ENCODE measurements around the gene ATP1A2. TPM values are rescaled to one million over a fixed set of nuclear protein-coding genes. Genes with fewer than 3 reads are reported as not detected.
A peak's percentile ranks its signal among the peaks of the same experiment; 100 is the strongest.

ATP1A2 gene
- total and polyA plus RNA-seq, 2 of the 8 experiments (the other 6 are each of a cell fraction or from before 2014, with no cell fraction given) = 39.7 to 40.8 TPM

- Histone ChIP-seq H3K9me3 (ENCODE audit: insufficient read depth in 2 of 2, low read depth in 1 of 2, low read length in 1 of 2) (no peaks in the 10 kb centered on the region; a peak in 1 of 4 replicates), H3K18ac (ENCODE audit: extremely low read depth, low read length) (no peak overlapping the region), H2AK5ac (ENCODE audit: low read depth, low read length) (no peak overlapping the region), H4K8ac (ENCODE audit: extremely low read depth, insufficient read depth, low read length) (no peak overlapping the region), H3K23me2 (ENCODE audit: low read depth, low read length) (peaks cover 8% of the 10 kb centered on the region), H3K27me3 (replicated peaks in 1 of 4; ENCODE audit: control insufficient read depth in 3 of 4, extremely low read depth in 1 of 4, insufficient read depth in 3 of 4, low read length in 3 of 4) (no peaks in the 10 kb centered on the region), H3K4me2 (ENCODE audit: insufficient read depth in 1 of 2, low read depth in 2 of 2, low read length in 2 of 2) (no peak overlapping the region), H2BK12ac (ENCODE audit: low read depth, low read length) (no peak overlapping the region), H4K5ac (ENCODE audit: insufficient read length, low read depth, low read length) (no peak overlapping the region), H3K4me3 (ENCODE audit: extremely low read depth in 1 of 4, insufficient read depth in 2 of 4, low read depth in 3 of 4, low read length in 4 of 4) (no peak overlapping the region), H3K14ac (ENCODE audit: insufficient read length) (no peak overlapping the region), H3K36me3 (ENCODE audit: control insufficient read depth in 2 of 4, insufficient read depth in 4 of 4, low read length in 3 of 4) (peaks cover 10 to 35% (median 22%) of the 10 kb centered on the region in 4 experiments), H3K9ac (replicated peaks in 1 of 4; ENCODE audit: extremely low read depth in 1 of 4, low read depth in 3 of 4, low read length in 3 of 4) (no peak overlapping the region), H2BK15ac (ENCODE audit: low read length) (no peak overlapping the region), H2BK20ac (ENCODE audit: low read length) (no peak overlapping the region), H3K23ac (ENCODE audit: insufficient read length) (no peak overlapping the region), H3K79me2 (ENCODE audit: control insufficient read depth in 1 of 2, insufficient read depth in 2 of 2, low read length in 2 of 2) (peaks cover 0 to 30% of the 10 kb centered on the region in 2 experiments; a peak in 2 of 4 replicates), H3K79me1 (ENCODE audit: low read depth, low read length) (peaks cover 12% of the 10 kb centered on the region), H3K27ac (ENCODE audit: low read depth, low read length) (peak overlapping the region; percentile 8; the same call in 1 of the 2 replicates), H4K91ac (replicated peaks; ENCODE audit: insufficient read length, low read length) (no peak overlapping the region), H3K56ac (replicated peaks; ENCODE audit: insufficient read length, low read depth, low read length) (no peak overlapping the region), H2AFZ (ENCODE audit: low read length) (no peak overlapping the region), H3K4ac (replicated peaks; ENCODE audit: insufficient read length, low read depth, low read length) (no peak overlapping the region), H3K4me1 (replicated peaks in 1 of 4; ENCODE audit: control insufficient read depth in 3 of 4, insufficient read depth in 4 of 4, low read length in 3 of 4) (peaks cover 9 to 29% (median 23%) of the 10 kb centered on the region in 4 experiments), H2BK120ac (replicated peaks; ENCODE audit: low read depth, low read length) (no peak overlapping the region), H2BK5ac (ENCODE audit: low read depth, low read length) (no peak overlapping the region), H4K20me1 (replicated peaks in 1 of 2; ENCODE audit: control insufficient read depth in 1 of 2, insufficient read depth in 2 of 2, low read length in 2 of 2) (peaks cover 0 to 4% of the 10 kb centered on the region in 2 experiments)
- POLR2A ChIA-PET (ENCODE audit: partially characterized antibody) = interaction anchor here (0.7 to 1.1 kb wide), 3 partner anchors 9 to 23 kb away, joined by 3 read pairs; partner anchors contain the start of gene ATP1A2
- 95% methylated on average over 30 of the region's 32 CpGs; no CpG with 5 or more reads in 1 of the 2 experiments for WGBS, 2 experiments (ENCODE audit: extremely low coverage in 1 of 2, insufficient coverage in 1 of 2, insufficient read length in 1 of 2, insufficient replicate concordance in 2 of 2, low coverage in 1 of 2, low lambda C conversion rate in 2 of 2, missing lambda C conversion rate in 1 of 2)
- DNase-seq (ENCODE audit: low read depth in 1 of 2, low spot score in 2 of 2) (no peak), FAIRE-seq (no peak)
- CTCF ChIA-PET (ENCODE audit: partially characterized antibody) = interaction anchor here (0.9 to 50.1 kb wide), 6 partner anchors 7 to 294 kb away, joined by 3 to 1874 read pairs (median 20); partner anchors contain the start of genes ATP1A2, KCNJ10 and KCNJ9
Measured at GRCh38 chr1:160092366-160093068, 23.0 kb upstream of the ATP1A2 start.
